GM12874 (cell line): ENCODE measurements around the gene YTHDF1.

ENCODE experiments used
- CTCF ChIP-seq: IDR thresholded peaks from 2 replicates; pipeline ENCODE4 v1.5.1; 2011; ENCODE audit warnings: low read depth, mild to moderate bottlenecking, control low read depth, low read length, moderate library complexity; ENCODE audit not compliant: insufficient read depth

The YTHDF1 gene

GRCh38 chr20:63223826-63224207 is 7.9 kb upstream of the YTHDF1 start:
- no peak for TF ChIP-seq CTCF

GRCh38 chr20:63223121-63223825 is 7.3 kb upstream of the YTHDF1 start:
- TF ChIP-seq CTCF: peak; percentile 82

- TF ChIP-seq CTCF: no peak
Measured at GRCh38 chr20:63222541-63222940, 6.6 kb upstream of the YTHDF1 start.

GRCh38 chr20:63220696-63221399 is 4.9 kb upstream of the YTHDF1 start:
- TF ChIP-seq CTCF: no peak

- TF ChIP-seq CTCF: no peak
Measured at GRCh38 chr20:63219866-63220521, 4.1 kb upstream of the YTHDF1 start.

- no peak for TF ChIP-seq CTCF
Measured at GRCh38 chr20:63219447-63219821, 3.5 kb upstream of the YTHDF1 start.

GRCh38 chr20:63218701-63219446 is 2.9 kb upstream of the YTHDF1 start:
- no peak for TF ChIP-seq CTCF
